Astrocyte (in vitro differentiated cells and primary cell): ENCODE results near the gene HPSE2.

Experiments used
- CTCF ChIP-seq: IDR thresholded peaks from 2 replicates; pipeline ENCODE4 v1.5.1; 2011; ENCODE audit warnings: low read depth, mild to moderate bottlenecking, inconsistent platforms, low read length, moderate library complexity; ENCODE audit not compliant: insufficient read depth
- EZH2 ChIP-seq: IDR thresholded peaks from 2 replicates; pipeline ENCODE4 v1.6.1; 2012; ENCODE audit warnings: mild to moderate bottlenecking, low read length, inconsistent platforms; ENCODE audit not compliant: insufficient read depth

DNA sequence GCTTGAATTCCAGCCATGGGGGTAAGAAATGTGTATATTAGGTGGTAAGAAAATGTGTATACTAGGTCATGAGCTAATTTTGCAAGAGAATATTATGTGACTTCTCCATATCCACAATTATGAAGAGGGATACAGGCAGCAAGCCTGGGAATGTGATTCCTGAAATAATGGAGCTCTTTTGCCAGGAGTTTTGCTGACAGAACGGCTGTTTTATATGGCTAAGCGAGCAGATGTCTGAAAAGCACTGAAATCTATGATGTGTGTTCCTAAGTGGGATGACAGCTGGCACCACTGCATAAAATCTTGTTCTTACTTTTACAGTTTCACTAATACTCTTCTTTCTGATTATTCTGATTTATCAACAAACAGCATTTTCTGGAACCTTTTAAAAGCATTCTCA, 402.9 kb downstream of the HPSE2 start:
- no peak for TF ChIP-seq EZH2
- TF ChIP-seq CTCF, result no peak
